GM21526 (cell line): ENCODE data around the gene ERICH4.
"Not testable (repeated sequence)": the region's sequence is repeated elsewhere in the genome, so short reads cannot be mapped to it uniquely, and the experiment has no call there.

ENCODE experiments used
- ATAC-seq: cut with Tn5 transposase; IDR thresholded peaks from one replicate; pipeline ENCODE4 v1.9.1; 2021; ENCODE audit warnings: moderate library complexity; ENCODE audit not compliant: unreplicated experiment, low FRiP score

The ERICH4 gene

DNA sequence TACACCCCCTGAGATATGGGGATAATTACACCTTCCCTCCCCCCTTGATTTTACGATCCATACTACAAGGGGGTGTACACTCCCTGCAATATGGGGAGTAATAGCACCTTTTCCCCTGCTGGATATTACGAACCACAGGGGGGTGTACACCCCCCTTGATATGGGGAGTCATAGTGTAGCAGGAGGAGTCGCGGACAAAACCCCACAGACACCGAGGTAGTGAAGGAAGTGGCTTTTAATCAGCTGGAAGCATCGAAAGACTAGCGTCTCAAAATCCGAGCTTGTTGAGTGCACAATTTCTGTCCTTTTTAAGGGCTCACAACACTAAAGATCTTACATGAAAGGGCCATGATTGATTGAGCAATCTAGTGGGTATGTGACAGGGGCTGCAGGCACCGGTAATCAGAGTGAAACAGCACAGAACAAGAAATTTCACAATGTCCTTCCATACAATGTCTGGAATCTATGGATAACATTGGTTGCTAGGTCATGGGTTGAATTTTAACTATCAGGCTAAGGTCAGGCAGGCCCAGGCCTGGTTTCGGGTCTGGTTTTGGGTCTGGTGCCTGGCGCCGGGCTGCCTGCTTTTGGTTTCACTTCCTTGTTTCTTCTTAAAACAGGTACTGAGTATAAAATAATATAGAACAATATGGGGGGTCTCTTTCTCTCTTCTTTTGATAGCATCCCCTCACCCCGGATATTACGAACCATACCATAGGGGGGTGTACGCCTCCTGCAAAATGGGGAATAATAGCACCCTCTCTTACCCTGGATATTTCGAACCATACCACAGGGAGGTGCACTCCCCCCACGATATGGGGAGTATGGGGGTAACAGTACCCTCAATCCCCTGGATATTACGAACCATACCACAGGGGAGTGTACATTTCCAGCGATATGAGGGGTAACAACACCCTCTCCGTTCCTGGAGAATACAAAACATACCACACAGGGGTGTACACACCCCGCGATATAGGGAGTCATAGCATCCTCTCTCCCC is 20.6 kb downstream of the ERICH4 start:
- ATAC-seq, result not testable (repeated sequence)

DNA sequence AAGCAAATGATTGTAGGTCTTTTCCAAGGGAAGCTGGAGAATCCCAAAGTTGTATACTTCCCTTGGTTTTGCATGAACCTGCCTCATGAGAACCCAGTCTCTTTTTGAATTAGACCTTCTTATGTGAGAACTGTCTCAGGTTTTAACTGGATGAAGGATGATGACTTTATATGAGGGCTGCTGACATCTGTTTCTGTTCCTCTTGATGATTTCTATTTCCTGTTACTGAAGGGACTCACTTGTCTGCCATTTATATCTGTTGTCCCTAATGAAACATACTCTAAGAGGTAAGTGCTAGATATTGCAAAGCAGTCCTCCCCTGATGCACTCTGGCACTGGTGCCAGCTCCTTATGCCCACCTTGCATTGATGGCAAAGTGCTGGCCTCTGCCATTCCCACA is 33.6 kb downstream of the ERICH4 start:
- ATAC-seq, result no peak

DNA sequence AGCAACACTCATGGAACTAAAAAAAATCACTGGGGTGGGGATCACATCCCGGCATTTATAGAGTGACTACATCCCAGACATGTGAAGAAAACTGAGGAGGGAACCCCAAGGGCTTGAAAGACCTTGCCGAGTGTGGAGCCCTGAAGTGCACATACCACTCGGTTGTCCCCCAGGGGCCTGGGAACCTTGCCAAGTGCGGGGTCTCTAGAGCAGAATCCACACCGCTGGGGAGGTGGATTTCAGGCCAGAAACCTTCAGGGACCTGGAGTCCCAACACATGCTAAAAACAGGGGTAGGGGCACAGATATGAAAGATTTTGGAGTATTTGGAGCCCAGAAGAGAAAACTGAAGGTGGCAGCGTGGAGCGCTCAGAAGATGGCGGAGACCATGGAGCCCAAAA is 35.2 kb downstream of the ERICH4 start:
- ATAC-seq, result no peak

DNA sequence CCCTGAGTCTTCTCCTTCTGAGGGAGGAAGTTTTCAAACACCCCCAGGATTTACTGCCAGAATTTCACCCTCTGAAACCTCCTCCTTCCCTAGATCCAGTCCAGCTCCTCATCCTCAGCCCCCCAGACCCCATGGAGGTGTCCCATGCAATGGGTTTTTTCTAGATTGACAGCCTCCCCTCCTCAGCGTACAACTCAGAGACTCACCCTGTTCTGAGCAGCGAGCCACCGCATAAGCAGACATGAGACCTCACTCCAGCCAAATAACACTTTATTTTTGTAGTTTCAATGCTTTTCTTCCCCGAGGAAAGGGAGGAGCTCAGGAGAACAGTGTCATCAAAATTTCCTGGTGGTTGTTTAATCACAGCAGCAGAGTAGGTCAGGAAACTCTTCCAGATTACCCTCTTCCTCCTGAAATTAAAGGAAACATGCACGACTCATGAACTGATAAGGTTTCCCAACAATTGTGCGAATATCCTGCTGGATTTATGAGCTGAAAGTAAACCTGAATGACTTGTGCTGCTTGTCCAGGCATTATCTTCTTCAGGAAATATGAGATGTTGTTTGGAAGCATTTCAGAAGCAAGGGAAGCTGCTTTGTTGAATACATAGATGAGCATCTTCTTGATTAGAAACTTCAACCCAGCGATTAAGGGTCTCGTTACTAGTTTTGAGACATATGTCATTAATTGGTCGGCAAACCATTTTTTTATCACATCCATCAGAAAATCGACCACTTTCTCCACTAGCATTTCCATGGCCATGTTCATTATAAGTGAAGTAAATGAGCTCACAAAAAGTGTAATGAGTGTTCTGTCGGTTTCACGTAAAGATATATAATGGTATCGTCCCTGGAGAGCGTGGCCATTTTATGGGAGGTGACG is 36.2 kb downstream of the ERICH4 start:
- no peak for ATAC-seq

DNA sequence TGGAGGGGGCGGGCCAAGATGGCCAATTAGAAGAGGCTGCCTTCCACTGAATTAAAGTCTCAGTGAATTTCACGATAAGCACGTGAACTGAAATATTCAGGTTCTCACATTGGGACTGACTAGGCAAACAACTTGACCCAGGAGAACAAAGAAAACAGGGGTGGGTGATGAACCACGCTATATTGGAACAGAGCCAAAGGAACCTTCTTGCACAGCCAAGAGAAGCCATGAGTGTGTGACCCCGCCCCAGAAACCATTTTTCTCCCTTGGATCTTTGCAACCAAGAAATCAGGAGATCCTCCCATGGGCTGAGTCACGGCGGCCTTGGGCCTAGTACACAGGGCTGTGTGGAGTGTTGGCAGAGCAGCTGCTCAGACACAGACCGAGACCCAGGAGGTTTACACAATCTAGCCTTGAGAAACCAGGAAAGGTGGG is 36.8 kb downstream of the ERICH4 start:
- ATAC-seq, result no peak

DNA sequence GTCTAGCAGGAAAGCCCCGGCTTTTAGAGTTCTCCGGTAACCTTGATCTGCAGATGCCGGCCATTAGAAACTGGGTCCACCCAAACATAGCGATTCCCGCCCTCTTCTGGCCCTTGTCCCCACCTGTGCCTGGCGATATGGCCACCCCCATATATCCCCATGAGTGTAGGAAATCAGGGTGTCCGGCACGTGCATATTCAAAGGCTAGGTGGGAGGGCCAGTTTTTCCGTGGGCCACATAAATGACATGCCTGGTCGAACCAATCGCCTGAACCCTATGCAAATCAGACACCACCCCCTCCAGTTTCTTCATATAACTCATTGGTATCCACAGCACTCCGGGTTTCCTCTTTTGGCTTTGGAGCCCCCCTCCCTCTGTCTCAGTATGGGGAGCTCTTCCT is 37.4 kb downstream of the ERICH4 start:
- ATAC-seq, result no peak

DNA sequence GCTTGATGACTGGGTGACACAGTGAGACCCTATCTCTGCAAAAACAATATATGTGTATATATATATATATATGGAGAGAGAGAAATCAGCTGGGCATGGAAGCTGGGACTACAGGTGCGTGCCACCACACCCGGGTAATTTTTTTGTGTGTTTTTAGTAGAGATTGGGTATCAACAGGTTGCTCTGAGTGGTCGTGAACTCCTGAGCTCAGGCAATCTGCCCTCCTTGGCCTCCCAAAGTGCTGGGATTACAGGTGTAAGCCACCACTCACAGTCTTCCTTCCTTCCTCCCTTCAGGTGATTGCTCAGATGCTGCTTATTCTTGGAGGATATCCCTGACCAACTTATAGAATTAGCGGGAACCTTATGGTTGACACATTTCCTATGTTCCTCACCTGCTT is 41.9 kb downstream of the ERICH4 start:
- ATAC-seq, result no peak

DNA sequence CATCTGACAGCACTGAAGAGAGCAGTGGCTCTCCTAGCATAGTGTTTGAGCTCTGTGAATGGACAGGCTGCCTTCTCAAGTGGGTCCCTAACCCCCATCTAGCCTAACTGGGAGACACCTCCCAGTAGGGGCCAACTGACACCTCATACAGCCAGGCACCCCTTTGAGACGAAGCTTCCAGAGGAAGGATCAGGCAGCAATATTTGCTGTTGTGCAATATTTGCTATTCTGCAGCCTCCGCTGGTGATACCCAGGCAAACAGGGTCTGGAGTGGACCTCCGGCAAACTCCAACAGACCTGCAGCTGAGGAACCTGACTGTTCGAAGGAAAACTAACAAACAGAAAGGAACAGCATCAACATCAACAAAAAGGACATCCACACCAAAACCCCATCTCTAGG is 44.0 kb downstream of the ERICH4 start:
- not testable (repeated sequence) for ATAC-seq

DNA sequence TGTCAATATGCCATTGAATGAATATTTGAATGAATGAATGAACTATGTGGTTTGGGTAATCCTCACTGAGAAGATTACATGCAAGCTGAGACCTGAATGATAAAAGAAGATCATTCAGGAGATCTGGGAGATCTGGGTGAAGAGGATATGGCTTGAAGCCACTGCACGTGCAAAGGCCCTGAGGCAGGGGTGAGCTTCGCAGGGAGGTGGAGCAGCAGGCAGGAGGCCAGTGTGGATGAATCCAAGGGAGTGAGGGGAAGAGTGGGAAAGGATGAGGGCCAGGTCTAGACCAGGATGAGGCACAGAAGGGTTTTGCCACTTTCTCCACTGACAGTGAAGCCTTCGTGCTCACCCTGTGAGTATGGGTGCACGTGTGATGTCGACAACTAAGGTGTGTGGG is 49.9 kb downstream of the ERICH4 start:
- ATAC-seq, result no peak
